Body of pancreas (tissue), 4 donors: ENCODE results near the gene NRCAM.

Source experiments
- POLR2A ChIP-seq, 3 donors: fragments of 450-650 bp; IDR thresholded peaks; one replicate each; pipeline ENCODE4 v1.6.1; 2016; ENCODE audit warnings: antibody characterized with exemption in 3 of 3, mild to moderate bottlenecking in 2 of 3
- TF ChIP-seq, protein P1 (sequence below), 7 experiments: fragments of 450-650 bp in 4 of 7; fragments of 200-600 bp in 3 of 7; sonication (generic) in 3 of 7; IDR thresholded peaks; one replicate each; pipeline ENCODE4 v1.5.1; 2016 to 2019; ENCODE audit warnings: antibody characterized with exemption in 7 of 7

DNA sequence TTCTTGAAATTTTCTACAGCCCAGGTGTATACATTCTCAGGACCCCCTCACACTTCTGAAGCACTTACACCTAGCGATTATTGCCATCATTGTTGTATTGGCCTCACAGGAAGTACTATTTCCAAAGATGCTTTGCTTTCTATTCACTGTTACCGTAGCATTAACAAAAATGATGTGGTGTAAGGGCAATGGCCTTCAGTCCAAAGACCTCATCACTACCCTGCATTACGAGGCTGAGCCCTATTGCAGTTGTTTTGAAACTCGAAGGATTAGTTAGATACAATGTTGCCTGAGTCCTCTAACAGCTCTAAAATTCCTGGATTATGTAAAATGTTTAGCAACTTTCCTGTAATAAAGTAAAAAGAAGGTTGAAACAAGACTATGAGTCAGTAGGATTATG lies 2.9 kb downstream of the NRCAM start:
- TF ChIP-seq POLR2A (IDR thresholded peaks at IDR 0.05), result no peak
- TF ChIP-seq, protein P1, sequence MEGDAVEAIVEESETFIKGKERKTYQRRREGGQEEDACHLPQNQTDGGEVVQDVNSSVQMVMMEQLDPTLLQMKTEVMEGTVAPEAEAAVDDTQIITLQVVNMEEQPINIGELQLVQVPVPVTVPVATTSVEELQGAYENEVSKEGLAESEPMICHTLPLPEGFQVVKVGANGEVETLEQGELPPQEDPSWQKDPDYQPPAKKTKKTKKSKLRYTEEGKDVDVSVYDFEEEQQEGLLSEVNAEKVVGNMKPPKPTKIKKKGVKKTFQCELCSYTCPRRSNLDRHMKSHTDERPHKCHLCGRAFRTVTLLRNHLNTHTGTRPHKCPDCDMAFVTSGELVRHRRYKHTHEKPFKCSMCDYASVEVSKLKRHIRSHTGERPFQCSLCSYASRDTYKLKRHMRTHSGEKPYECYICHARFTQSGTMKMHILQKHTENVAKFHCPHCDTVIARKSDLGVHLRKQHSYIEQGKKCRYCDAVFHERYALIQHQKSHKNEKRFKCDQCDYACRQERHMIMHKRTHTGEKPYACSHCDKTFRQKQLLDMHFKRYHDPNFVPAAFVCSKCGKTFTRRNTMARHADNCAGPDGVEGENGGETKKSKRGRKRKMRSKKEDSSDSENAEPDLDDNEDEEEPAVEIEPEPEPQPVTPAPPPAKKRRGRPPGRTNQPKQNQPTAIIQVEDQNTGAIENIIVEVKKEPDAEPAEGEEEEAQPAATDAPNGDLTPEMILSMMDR (IDR thresholded peaks at IDR 0.05), result no peak
